H1 (cell line): Measurements from ENCODE around the gene MAK. TPM values are rescaled to one million over a fixed set of nuclear protein-coding genes. Genes with fewer than 3 reads are reported as not detected.

ENCODE experiments used
- CTCF ChIA-PET: fragments of 300-600 bp; sonication (Branson Sonifier 250); formaldehyde crosslinking; loops from one replicate; lab custom pipeline; 2021; ENCODE audit not compliant: partially characterized antibody; lab: Charles Lee
- POLR2A ChIA-PET: fragments of 300-600 bp; sonication (Branson Sonifier 250); formaldehyde crosslinking; loops from one replicate; lab custom pipeline; 2021; ENCODE audit warnings: inconsistent platforms; ENCODE audit not compliant: partially characterized antibody; lab: Charles Lee
- DNase-seq, 2 experiments: peaks; one replicate each; pipeline versions ENCODE4 v3.0.0 to v3.0.0-alpha.2; 2010 to 2022; ENCODE audit warnings: low spot score in 2 of 2, low read depth in 1 of 2, mixed read lengths in 1 of 2
- FAIRE-seq: peaks from 2 replicates; lab custom pipeline; 2011; peaks lifted over from hg19 to GRCh38; lab: Jason Lieb, UNC
- H2AFZ ChIP-seq: 2 replicates; pipeline ENCODE4 v1.8.1; 2012; ENCODE audit warnings: low read length, inconsistent platforms
- H2AK5ac ChIP-seq: 2 replicates; pipeline ENCODE4 v1.6.1; 2013; ENCODE audit warnings: low read depth, low read length
- H2BK120ac ChIP-seq: replicated peaks from 2 replicates; pipeline ENCODE3; 2013; ENCODE audit warnings: low read depth, low read length, inconsistent platforms
- H2BK12ac ChIP-seq: 2 replicates; pipeline ENCODE4 v1.6.1; 2013; ENCODE audit warnings: low read depth, low read length
- H2BK15ac ChIP-seq: 2 replicates; pipeline ENCODE4 v1.6.1; 2013; ENCODE audit warnings: low read length
- H2BK20ac ChIP-seq: 2 replicates; pipeline ENCODE4 v1.6.1; 2013; ENCODE audit warnings: low read length
- H2BK5ac ChIP-seq: 2 replicates; pipeline ENCODE4 v1.6.1; 2013; ENCODE audit warnings: low read depth, low read length
- H3K14ac ChIP-seq: 2 replicates; pipeline ENCODE4 v1.6.1; 2013; ENCODE audit warnings: inconsistent platforms; ENCODE audit not compliant: insufficient read length
- H3K18ac ChIP-seq: 2 replicates; pipeline ENCODE4 v1.6.1; 2013; ENCODE audit warnings: low read length; ENCODE audit errors: extremely low read depth
- H3K23ac ChIP-seq: 2 replicates; pipeline ENCODE4 v1.6.1; 2013; ENCODE audit warnings: inconsistent platforms; ENCODE audit not compliant: insufficient read length
- H3K23me2 ChIP-seq: 2 replicates; pipeline ENCODE4 v1.6.1; 2013; ENCODE audit warnings: low read depth, low read length
- H3K27ac ChIP-seq: 2 replicates; pipeline ENCODE4 v1.6.1; 2011; ENCODE audit warnings: low read depth, low read length, inconsistent platforms
- H3K27me3 ChIP-seq, 4 experiments: replicated peaks in 1 of 4; 1 replicate in 1 of 4; 2 replicates in 3 of 4; pipeline versions ENCODE4 v1.6.1 to v1.8.1; 2011 to 2013; ENCODE audit warnings: low read length in 3 of 4, mild to moderate bottlenecking in 3 of 4, inconsistent platforms in 2 of 4, mixed read lengths in 2 of 4, moderate library complexity in 1 of 4; ENCODE audit not compliant: control insufficient read depth in 3 of 4, insufficient read depth in 3 of 4; ENCODE audit errors: extremely low read depth in 1 of 4
- H3K36me3 ChIP-seq, 4 experiments: 2 replicates each; pipeline versions ENCODE4 v1.6.1 to v1.8.1; 2011 to 2013; ENCODE audit warnings: mild to moderate bottlenecking in 4 of 4, low read length in 3 of 4, moderate library complexity in 2 of 4, control low read depth in 1 of 4, inconsistent platforms in 1 of 4; ENCODE audit not compliant: insufficient read depth in 4 of 4, control insufficient read depth in 2 of 4
- H3K4ac ChIP-seq: replicated peaks from 2 replicates; pipeline ENCODE3; 2013; ENCODE audit warnings: low read length, low read depth, mixed read lengths, inconsistent platforms; ENCODE audit not compliant: insufficient read length
- H3K4me1 ChIP-seq, 4 experiments: replicated peaks in 1 of 4; 1 replicate in 1 of 4; 2 replicates in 3 of 4; pipeline versions ENCODE4 v1.6.1 to v1.8.1; 2011 to 2013; ENCODE audit warnings: low read length in 3 of 4, inconsistent platforms in 2 of 4, mixed read lengths in 1 of 4; ENCODE audit not compliant: insufficient read depth in 4 of 4, control insufficient read depth in 3 of 4
- H3K4me2 ChIP-seq, 2 experiments: 2 replicates each; pipeline versions ENCODE4 v1.6.1 to v1.8.1; 2011 to 2013; ENCODE audit warnings: low read depth in 2 of 2, low read length in 2 of 2, control low read depth in 1 of 2, inconsistent platforms in 1 of 2, mild to moderate bottlenecking in 1 of 2; ENCODE audit not compliant: insufficient read depth in 1 of 2
- H3K4me3 ChIP-seq, 4 experiments: fragments of 200-600, 300-600 bp in 1 of 4; sonication (generic), shearing (Covaris generic), sonication (Bioruptor Twin) in 1 of 4; 2 replicates each; pipeline versions ENCODE4 v1.5.1 to v1.8.1; 2011 to 2016; ENCODE audit warnings: low read length in 4 of 4, low read depth in 3 of 4, control low read depth in 2 of 4, inconsistent platforms in 2 of 4, mild to moderate bottlenecking in 2 of 4, mixed read lengths in 1 of 4, moderate library complexity in 1 of 4; ENCODE audit not compliant: insufficient read depth in 2 of 4; ENCODE audit errors: extremely low read depth in 1 of 4
- H3K56ac ChIP-seq: replicated peaks from 2 replicates; pipeline ENCODE3; 2013; ENCODE audit warnings: low read depth, mild to moderate bottlenecking, mixed read lengths, low read length, inconsistent platforms; ENCODE audit not compliant: insufficient read length
- H3K79me1 ChIP-seq: 2 replicates; pipeline ENCODE4 v1.6.1; 2013; ENCODE audit warnings: low read depth, low read length, control low read depth
- H3K79me2 ChIP-seq, 2 experiments: 2 replicates each; pipeline versions ENCODE4 v1.6.1 to v1.8.1; 2012 to 2013; ENCODE audit warnings: low read length in 2 of 2, mild to moderate bottlenecking in 2 of 2, inconsistent platforms in 1 of 2; ENCODE audit not compliant: insufficient read depth in 2 of 2, control insufficient read depth in 1 of 2
- H3K9ac ChIP-seq, 4 experiments: replicated peaks in 1 of 4; 1 replicate in 1 of 4; 2 replicates in 3 of 4; pipeline versions ENCODE4 v1.6.1 to v1.8.1; 2011 to 2013; ENCODE audit warnings: low read depth in 3 of 4, low read length in 3 of 4, control low read depth in 2 of 4, mild to moderate bottlenecking in 2 of 4, moderate library complexity in 2 of 4, inconsistent platforms in 1 of 4; ENCODE audit errors: extremely low read depth in 1 of 4
- H3K9me3 ChIP-seq, 2 experiments: 2 replicates each; pipeline versions ENCODE4 v1.6.1 to v1.8.1; 2012 to 2013; ENCODE audit warnings: mild to moderate bottlenecking in 2 of 2, moderate library complexity in 2 of 2, control low read depth in 1 of 2, inconsistent platforms in 1 of 2, low read depth in 1 of 2, low read length in 1 of 2, mixed read lengths in 1 of 2; ENCODE audit not compliant: insufficient read depth in 2 of 2
- H4K20me1 ChIP-seq, 2 experiments: replicated peaks in 1 of 2; 2 replicates each; pipeline versions ENCODE3 to v1.8.1; 2011 to 2013; ENCODE audit warnings: inconsistent platforms in 2 of 2, low read length in 2 of 2, mild to moderate bottlenecking in 1 of 2; ENCODE audit not compliant: insufficient read depth in 2 of 2, control insufficient read depth in 1 of 2
- H4K5ac ChIP-seq: 2 replicates; pipeline ENCODE4 v1.6.1; 2013; ENCODE audit warnings: low read length, low read depth, mixed read lengths, inconsistent platforms; ENCODE audit not compliant: insufficient read length
- H4K8ac ChIP-seq: 2 replicates; pipeline ENCODE4 v1.8.0; 2013; ENCODE audit warnings: mild to moderate bottlenecking, moderate library complexity, low read length, inconsistent platforms; ENCODE audit not compliant: insufficient read depth; ENCODE audit errors: extremely low read depth
- H4K91ac ChIP-seq: replicated peaks from 2 replicates; pipeline ENCODE3; 2013; ENCODE audit warnings: low read length, mixed read lengths, inconsistent platforms; ENCODE audit not compliant: insufficient read length
- ATF2 ChIP-seq: IDR thresholded peaks from 2 replicates; pipeline ENCODE4 v1.6.1; 2012; ENCODE audit warnings: low read length, inconsistent platforms
- CTCF ChIP-seq, 3 experiments: IDR thresholded peaks; 1 replicate in 2 of 3; 2 replicates in 1 of 3; pipeline versions ENCODE4 v1.5.1 to v1.6.1; 2011; ENCODE audit warnings: low read length in 3 of 3, mild to moderate bottlenecking in 3 of 3, inconsistent platforms in 2 of 3, low read depth in 1 of 3, moderate library complexity in 1 of 3; ENCODE audit not compliant: insufficient read depth in 1 of 3; ENCODE audit errors: control extremely low read depth in 1 of 3
- SUZ12 ChIP-seq: fragments of 200-600 bp; sonication (generic); IDR thresholded peaks from 2 replicates; pipeline ENCODE4 v1.6.1; 2012; ENCODE audit warnings: mild to moderate bottlenecking, inconsistent platforms, low read length, moderate library complexity, mixed read lengths
- USF2 ChIP-seq: IDR thresholded peaks from 2 replicates; pipeline ENCODE4 v1.6.1; 2011; ENCODE audit warnings: low read length, improper control_type of control experiment
- WGBS, 2 experiments: shearing (Covaris generic) in 1 of 2; methylation state at CpG; one replicate each; pipeline versions ENCODE4 v1.1.6 to v1.1.7; 2013 to 2015; ENCODE audit warnings: low lambda C conversion rate in 2 of 2, mixed read lengths in 2 of 2, inconsistent platforms in 1 of 2, low coverage in 1 of 2, missing lambda C conversion rate in 1 of 2; ENCODE audit not compliant: insufficient replicate concordance in 2 of 2, insufficient coverage in 1 of 2, insufficient read length in 1 of 2; ENCODE audit errors: extremely low coverage in 1 of 2, missing lambda C conversion rate in 1 of 2; 5-methylcytosine and 5-hydroxymethylcytosine counted together
- polyA plus RNA-seq, 7 experiments: library from polyadenylated mRNA; depleted of rRNA in 3 of 7; stranded (reverse) in 5 of 7; unstranded in 2 of 7; fragments of >200 nt in 5 of 7; fragments of 200-250 nt in 2 of 7; gene quantifications; 1 replicate in 5 of 7; 2 replicates in 1 of 7; 4 replicates in 1 of 7; pipeline versions ENCODE4 v1.2.1 to v1.2.3, GENCODE V29; 2011 to 2013; ENCODE audit warnings: missing spikeins in 2 of 7, mixed read lengths in 2 of 7
- total RNA-seq: library from RNA; stranded (reverse); fragmentation: NEBNext Ultra II Directional; extraction: Animal tissue kit (Norgen Biotek cat#: 25700); gene quantifications from 2 replicates; pipeline ENCODE4 v1.2.1, GENCODE V29; 2021

Gene MAK
- total and polyA plus RNA-seq, 2 of the 8 experiments (the other 6 are each of a cell fraction or from before 2014, with no cell fraction given) = 0.08 to 0.37 TPM

- FAIRE-seq = no peak
- no peak overlapping the region for H3K27ac ChIP-seq
Measured at GRCh38 chr6:10720265-10720959, 117.9 kb downstream of the MAK start.

More at GRCh38 chr6:10720265-10720959, 117.9 kb downstream of the MAK start:
- 0 out of 2 replicates have a peak, but pooled peaks cover 6% of the 10 kb centered on the region for H3K79me1 ChIP-seq
- TF ChIP-seq ATF2 = no peak
- TF ChIP-seq CTCF (IDR thresholded peaks at IDR 0.05; ENCODE audit: control extremely low read depth in 1 of 3, insufficient read depth in 1 of 3, low read depth in 1 of 3, low read length in 3 of 3) = no peak
- TF ChIP-seq USF2 = no peak
- no peak for TF ChIP-seq SUZ12
- H2BK5ac ChIP-seq = peak overlapping the region; percentile 60; the same call in 1 of the 2 replicates
- no peak overlapping the region for H4K91ac ChIP-seq
- H3K56ac ChIP-seq = no peak overlapping the region
- H3K27me3 ChIP-seq = no peaks in the 10 kb centered on the region
- H3K14ac ChIP-seq = no peak overlapping the region
- H4K5ac ChIP-seq = no peak overlapping the region
- H3K9me3 ChIP-seq = peaks cover 0 to 9% of the 10 kb centered on the region in 2 experiments; a peak in 3 of 4 replicates
- no peak overlapping the region for H2BK20ac ChIP-seq
- no peak overlapping the region for H3K4ac ChIP-seq
- H2BK15ac ChIP-seq = no peak overlapping the region
- no peak for DNase-seq
- ChIA-PET POLR2A (interaction anchor here (0.9 to 6.9 kb wide), 7 partner anchors 10 to 138 kb away, joined by 3 to 39 read pairs (median 4); partner anchors contain the start of genes PAK1IP1 and TMEM14B), CTCF (interaction anchor here (1.2 to 2.3 kb wide), 6 partner anchors 12 to 210 kb away, joined by 3 to 6 read pairs (median 4); partner anchors contain the start of genes C6orf52, PAK1IP1 and TMEM14B)
- peaks cover 4% of the 10 kb centered on the region; the same call in 1 of the 2 replicates for H3K23me2 ChIP-seq
- no peak overlapping the region for H2BK120ac ChIP-seq
- H4K20me1 ChIP-seq = no peaks in the 10 kb centered on the region
- H3K4me3 ChIP-seq = no peak overlapping the region
- H4K8ac ChIP-seq = no peak overlapping the region; the same call in 1 of the 2 replicates
- peaks cover 0 to 8% (median 0%) of the 10 kb centered on the region in 4 experiments; a peak in 2 of 8 replicates for H3K36me3 ChIP-seq
- no peak overlapping the region for H2AK5ac ChIP-seq
- no peak overlapping the region for H3K9ac ChIP-seq
- H2AFZ ChIP-seq = no peak overlapping the region
- H3K4me1 ChIP-seq = peaks cover 0 to 12% (median 4%) of the 10 kb centered on the region in 4 experiments; a peak in 3 of 7 replicates
- no peak overlapping the region for H2BK12ac ChIP-seq
- H3K23ac ChIP-seq = no peak overlapping the region
- H3K79me2 ChIP-seq = peaks cover 8 to 18% of the 10 kb centered on the region in 2 experiments; a peak in 3 of 4 replicates
- WGBS, 2 experiments = 98% methylated on average over 47 of the region's 49 CpGs; no CpG with 5 or more reads in 1 of the 2 experiments
- no peak overlapping the region for H3K4me2 ChIP-seq
- H3K18ac ChIP-seq = peak overlapping the region; percentile 7; the same call in 1 of the 2 replicates
